ENCODE measurements around the gene ETAA1.

The ETAA1 gene

DNA sequence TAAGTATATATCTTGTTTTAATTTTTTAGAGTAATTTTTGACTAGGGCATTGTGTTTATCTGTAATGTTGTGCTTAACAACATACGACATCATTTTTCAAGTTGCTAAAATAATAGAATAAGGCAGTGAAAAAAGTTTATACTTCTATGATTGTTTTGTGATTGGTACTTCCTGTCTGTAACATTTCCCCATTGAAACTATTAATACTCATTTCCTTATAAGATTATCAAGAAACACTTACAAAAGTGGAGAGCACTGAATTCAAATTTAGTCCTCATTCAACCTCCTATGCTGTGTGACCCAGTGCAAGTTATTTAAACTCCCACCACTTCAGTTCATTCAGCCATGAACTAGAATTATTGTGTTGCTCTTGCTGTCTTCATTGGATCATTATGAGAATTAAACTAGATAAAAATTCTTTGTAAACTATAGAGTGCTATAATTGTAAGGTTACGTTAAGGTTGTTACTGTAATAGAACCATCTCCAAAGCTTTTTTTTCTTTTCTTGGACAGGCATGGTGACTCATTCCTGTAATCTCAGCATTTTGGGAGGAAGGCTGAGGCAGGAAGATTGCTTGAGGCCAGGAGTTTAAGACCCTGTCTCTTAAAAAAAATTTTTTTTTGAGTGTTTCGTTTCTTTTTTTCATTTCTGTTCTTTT lies 2.8 kb downstream of the ETAA1 start:
- no peak for TF ChIP-seq EP300 (IDR thresholded peaks at IDR 0.05; ENCODE audit: borderline replicate concordance)
- TF ChIP-seq TCF12 (IDR thresholded peaks at IDR 0.05; ENCODE audit: low read depth) = no peak
- no peak for TF ChIP-seq REST (IDR thresholded peaks at IDR 0.05; ENCODE audit: low read depth)
- no peak for TF ChIP-seq NFIC (IDR thresholded peaks at IDR 0.05)
- TF ChIP-seq FOXM1 (IDR thresholded peaks at IDR 0.05; ENCODE audit: borderline replicate concordance, low read depth) = no peak
- no peak for TF ChIP-seq TEAD4 (IDR thresholded peaks at IDR 0.05)
- TF ChIP-seq MAX (IDR thresholded peaks at IDR 0.05) = no peak
- no peak for TF ChIP-seq EGR1 (IDR thresholded peaks at IDR 0.05)
- TF ChIP-seq CEBPB (IDR thresholded peaks at IDR 0.05) = no peak
- TF ChIP-seq CREB1 (IDR thresholded peaks at IDR 0.05; ENCODE audit: low read depth) = no peak

DNA sequence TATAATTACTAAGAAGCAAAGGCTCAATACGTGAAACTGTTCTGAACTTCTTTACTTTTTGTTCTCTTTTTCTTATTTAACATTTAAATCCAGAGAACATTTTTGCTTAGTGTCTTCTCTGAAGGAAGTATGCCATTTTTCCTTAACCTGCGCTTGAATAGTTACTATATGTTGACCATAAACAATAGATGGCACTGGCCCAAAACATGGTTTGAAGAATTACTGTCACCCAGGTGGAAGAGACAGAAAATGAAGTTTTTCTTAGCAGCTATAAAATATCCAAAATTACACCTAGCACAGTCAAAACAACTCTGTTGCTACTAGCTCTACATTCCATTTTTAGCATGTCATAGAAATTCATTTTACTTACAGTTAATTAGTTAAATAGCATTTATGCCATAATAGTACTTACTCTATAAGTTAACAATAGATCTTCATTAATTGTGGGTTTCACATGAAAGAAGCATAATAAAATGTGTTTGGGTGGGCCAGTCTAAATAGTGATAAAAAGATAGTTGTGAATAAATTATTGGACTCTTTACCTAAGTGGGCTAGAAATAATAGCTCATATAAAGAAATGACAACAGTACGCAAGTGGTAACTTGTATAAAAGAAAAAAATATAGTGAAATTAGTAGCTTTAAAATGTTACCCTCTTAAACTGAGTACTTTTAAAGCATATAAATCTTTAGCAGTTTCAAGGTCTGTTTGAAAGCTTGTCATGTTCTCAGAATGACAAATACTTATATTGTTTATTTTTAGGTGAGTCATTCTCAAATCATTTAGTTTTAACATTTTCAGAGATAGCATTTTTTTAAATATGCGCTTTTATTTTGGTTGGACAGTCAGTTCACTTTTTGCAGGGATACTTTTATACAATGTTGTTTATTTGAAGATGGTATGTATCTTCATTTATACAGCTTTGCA lies 3.7 kb downstream of the ETAA1 start:
- TF ChIP-seq EGR1 (IDR thresholded peaks at IDR 0.05) (no peak), RAD21 (IDR thresholded peaks at IDR 0.05; ENCODE audit: low read depth) (no peak), NFIC (IDR thresholded peaks at IDR 0.05) (peak; percentile 78), YY1 (IDR thresholded peaks at IDR 0.05; ENCODE audit: low read depth) (no peak), CREB1 (IDR thresholded peaks at IDR 0.05; ENCODE audit: low read depth) (no peak), FOXM1 (IDR thresholded peaks at IDR 0.05; ENCODE audit: borderline replicate concordance, low read depth) (no peak)

DNA sequence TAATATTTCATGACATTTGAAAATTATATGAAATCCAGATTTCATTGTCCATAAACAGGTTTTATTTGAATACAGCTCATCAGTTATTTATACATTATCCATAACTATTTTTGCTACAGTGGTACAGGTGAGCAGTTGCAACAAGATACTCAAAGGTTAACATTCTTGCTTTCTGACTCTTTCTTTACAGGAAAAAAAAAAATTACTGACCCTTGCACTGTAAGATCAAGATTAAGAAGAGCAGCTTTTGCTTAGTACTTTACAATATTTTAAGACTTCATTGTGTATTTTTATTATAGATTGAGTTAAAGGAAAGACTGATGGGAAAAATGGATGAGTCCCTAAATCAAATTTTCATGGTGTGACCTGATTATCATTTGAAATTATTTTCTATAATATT lies 11.2 kb downstream of the ETAA1 start:
- no peak for TF ChIP-seq NFIC (IDR thresholded peaks at IDR 0.05)
- TF ChIP-seq TAF1 (IDR thresholded peaks at IDR 0.05; ENCODE audit: low read depth) = no peak
- no peak for TF ChIP-seq CREB1 (IDR thresholded peaks at IDR 0.05; ENCODE audit: low read depth)
- TF ChIP-seq EP300 (IDR thresholded peaks at IDR 0.05; ENCODE audit: borderline replicate concordance) = no peak
- TF ChIP-seq TCF12 (IDR thresholded peaks at IDR 0.05; ENCODE audit: low read depth) = no peak
- TF ChIP-seq, protein P1, sequence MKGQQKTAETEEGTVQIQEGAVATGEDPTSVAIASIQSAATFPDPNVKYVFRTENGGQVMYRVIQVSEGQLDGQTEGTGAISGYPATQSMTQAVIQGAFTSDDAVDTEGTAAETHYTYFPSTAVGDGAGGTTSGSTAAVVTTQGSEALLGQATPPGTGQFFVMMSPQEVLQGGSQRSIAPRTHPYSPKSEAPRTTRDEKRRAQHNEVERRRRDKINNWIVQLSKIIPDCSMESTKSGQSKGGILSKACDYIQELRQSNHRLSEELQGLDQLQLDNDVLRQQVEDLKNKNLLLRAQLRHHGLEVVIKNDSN (IDR thresholded peaks at IDR 0.05) = no peak
- TF ChIP-seq YY1 (IDR thresholded peaks at IDR 0.05; ENCODE audit: low read depth) = no peak
- no peak for TF ChIP-seq REST (IDR thresholded peaks at IDR 0.05; ENCODE audit: low read depth)
- no peak for TF ChIP-seq TEAD4 (IDR thresholded peaks at IDR 0.05)
- TF ChIP-seq MAX (IDR thresholded peaks at IDR 0.05) = no peak
- no peak for TF ChIP-seq CEBPB (IDR thresholded peaks at IDR 0.05)
- no peak for TF ChIP-seq EGR1 (IDR thresholded peaks at IDR 0.05)
- no peak for TF ChIP-seq FOXM1 (IDR thresholded peaks at IDR 0.05; ENCODE audit: borderline replicate concordance, low read depth)
- TF ChIP-seq ZBTB7A (IDR thresholded peaks at IDR 0.05; ENCODE audit: low read depth) = no peak
- no peak for TF ChIP-seq RAD21 (IDR thresholded peaks at IDR 0.05; ENCODE audit: low read depth)

DNA sequence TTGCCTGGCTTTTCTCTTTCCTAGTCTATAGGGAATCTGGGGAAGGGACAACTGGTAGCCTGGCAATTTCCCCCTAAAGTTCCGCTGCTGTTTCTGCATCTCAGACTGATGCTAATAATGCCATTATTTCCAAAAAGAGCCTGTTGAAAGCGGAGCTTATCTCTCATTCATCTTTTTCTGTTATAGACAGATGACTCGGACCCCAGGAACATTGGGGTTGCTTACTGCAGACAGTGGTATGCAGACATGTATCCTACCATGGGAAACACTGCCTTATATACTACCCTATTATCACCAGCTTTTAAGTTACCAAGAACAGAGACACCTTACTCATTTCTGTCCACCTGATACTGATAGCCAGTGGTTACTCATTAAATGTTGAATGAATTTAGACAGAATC lies 15.3 kb downstream of the ETAA1 start:
- TF ChIP-seq TEAD4 (IDR thresholded peaks at IDR 0.05) (no peak), TAF1 (IDR thresholded peaks at IDR 0.05; ENCODE audit: low read depth) (no peak), RAD21 (IDR thresholded peaks at IDR 0.05; ENCODE audit: low read depth) (no peak), FOXM1 (IDR thresholded peaks at IDR 0.05; ENCODE audit: borderline replicate concordance, low read depth) (no peak), MAX (IDR thresholded peaks at IDR 0.05) (no peak), TCF12 (IDR thresholded peaks at IDR 0.05; ENCODE audit: low read depth) (no peak), ZBTB7A (IDR thresholded peaks at IDR 0.05; ENCODE audit: low read depth) (no peak), EP300 (IDR thresholded peaks at IDR 0.05; ENCODE audit: borderline replicate concordance) (no peak), NFIC (IDR thresholded peaks at IDR 0.05) (no peak)
- TF ChIP-seq, protein P1 (IDR thresholded peaks at IDR 0.05) = no peak

GRCh38 chr2:67414867-67415266 lies 17.7 kb downstream of the ETAA1 start:
- TF ChIP-seq TEAD4 (IDR thresholded peaks at IDR 0.05) (no peak), EP300 (IDR thresholded peaks at IDR 0.05; ENCODE audit: borderline replicate concordance) (no peak), MAX (IDR thresholded peaks at IDR 0.05) (no peak), EGR1 (IDR thresholded peaks at IDR 0.05) (no peak), YY1 (IDR thresholded peaks at IDR 0.05; ENCODE audit: low read depth) (no peak), REST (IDR thresholded peaks at IDR 0.05; ENCODE audit: low read depth) (no peak), RAD21 (IDR thresholded peaks at IDR 0.05; ENCODE audit: low read depth) (no peak)

All from Ishikawa (cell line).